OCI-LY3 (cell line): Measurements from ENCODE around the gene SNX24.

ENCODE experiments used
- EZH2phosphoT487 ChIP-seq: fragments of 200-600 bp; shearing (Covaris generic); IDR thresholded peaks from 2 replicates; pipeline ENCODE4 v1.6.1; 2018; ENCODE audit warnings: antibody characterized with exemption, mixed run types, low read depth
- TF ChIP-seq, protein P1 (sequence below): fragments of 200-600, 300-600 bp; sonication (generic); IDR thresholded peaks from 2 replicates; pipeline ENCODE4 v1.5.1; 2014; ENCODE audit warnings: antibody characterized with exemption, low read length, low read depth

DNA sequence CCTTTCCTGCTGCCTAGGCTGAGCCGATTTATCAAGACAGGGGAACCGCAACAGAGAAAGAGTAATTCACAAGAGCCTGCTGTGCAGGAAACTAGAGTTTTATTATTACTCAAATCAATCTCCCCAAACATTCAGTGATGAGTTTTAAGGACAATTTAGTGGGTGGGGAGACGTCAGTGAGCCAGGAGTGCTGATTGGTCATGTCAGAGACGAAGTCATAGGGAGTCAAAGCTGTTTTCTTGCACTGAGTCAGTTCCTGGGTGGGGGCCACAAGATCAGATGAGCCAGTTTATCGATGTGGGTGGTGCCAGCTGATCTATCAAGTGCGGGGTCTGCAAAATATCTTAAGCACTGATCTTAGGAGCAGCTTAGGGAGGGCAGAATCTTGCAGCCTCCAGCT is 19.0 kb downstream of the SNX24 start:
- TF ChIP-seq, protein P1, sequence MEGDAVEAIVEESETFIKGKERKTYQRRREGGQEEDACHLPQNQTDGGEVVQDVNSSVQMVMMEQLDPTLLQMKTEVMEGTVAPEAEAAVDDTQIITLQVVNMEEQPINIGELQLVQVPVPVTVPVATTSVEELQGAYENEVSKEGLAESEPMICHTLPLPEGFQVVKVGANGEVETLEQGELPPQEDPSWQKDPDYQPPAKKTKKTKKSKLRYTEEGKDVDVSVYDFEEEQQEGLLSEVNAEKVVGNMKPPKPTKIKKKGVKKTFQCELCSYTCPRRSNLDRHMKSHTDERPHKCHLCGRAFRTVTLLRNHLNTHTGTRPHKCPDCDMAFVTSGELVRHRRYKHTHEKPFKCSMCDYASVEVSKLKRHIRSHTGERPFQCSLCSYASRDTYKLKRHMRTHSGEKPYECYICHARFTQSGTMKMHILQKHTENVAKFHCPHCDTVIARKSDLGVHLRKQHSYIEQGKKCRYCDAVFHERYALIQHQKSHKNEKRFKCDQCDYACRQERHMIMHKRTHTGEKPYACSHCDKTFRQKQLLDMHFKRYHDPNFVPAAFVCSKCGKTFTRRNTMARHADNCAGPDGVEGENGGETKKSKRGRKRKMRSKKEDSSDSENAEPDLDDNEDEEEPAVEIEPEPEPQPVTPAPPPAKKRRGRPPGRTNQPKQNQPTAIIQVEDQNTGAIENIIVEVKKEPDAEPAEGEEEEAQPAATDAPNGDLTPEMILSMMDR, result no peak
- TF ChIP-seq EZH2phosphoT487, result no peak
